Loucy (cell line): ENCODE data around the gene SOS1.

Experiments
- H2AFZ ChIP-seq: fragments of 200-600 bp; sonication (generic); 2 replicates; pipeline ENCODE4 v1.6.0; 2016; ENCODE audit warnings: antibody characterized with exemption, mild to moderate bottlenecking, low read length, moderate library complexity
- H3F3A ChIP-seq: fragments of 200-600 bp; 2 replicates; pipeline ENCODE4 v1.6.0; 2016; ENCODE audit warnings: antibody characterized with exemption, low read depth, mild to moderate bottlenecking
- H3K27me3 ChIP-seq: fragments of 200-600 bp; sonication (generic); 2 replicates; pipeline ENCODE4 v1.6.1; 2014; ENCODE audit warnings: low read length, mild to moderate bottlenecking; ENCODE audit not compliant: insufficient read depth, poor library complexity, severe bottlenecking
- H3K36me3 ChIP-seq: fragments of 200-600 bp; sonication (generic); 2 replicates; pipeline ENCODE4 v1.6.1; 2016; ENCODE audit warnings: low read length; ENCODE audit not compliant: insufficient read depth
- H3K4me1 ChIP-seq: fragments of 200-600 bp; sonication (generic); 2 replicates; pipeline ENCODE4 v1.5.1; 2014; ENCODE audit warnings: low read length, mild to moderate bottlenecking; ENCODE audit not compliant: insufficient read depth, poor library complexity, severe bottlenecking
- H3K4me2 ChIP-seq: fragments of 200-600 bp; sonication (generic); 2 replicates; pipeline ENCODE4 v1.6.0; 2014; ENCODE audit warnings: antibody characterized with exemption, low read length, low read depth, mild to moderate bottlenecking; ENCODE audit not compliant: poor library complexity, severe bottlenecking
- H3K4me3 ChIP-seq: fragments of 200-600 bp; sonication (generic); 2 replicates; pipeline ENCODE4 v1.5.1; 2014; ENCODE audit warnings: low read length, mild to moderate bottlenecking, mixed read lengths; ENCODE audit not compliant: poor library complexity, severe bottlenecking
- H3K79me2 ChIP-seq: fragments of 200-600 bp; sonication (generic); 2 replicates; pipeline ENCODE4 v1.6.1; 2014; ENCODE audit warnings: low read length; ENCODE audit not compliant: insufficient read depth
- H3K9ac ChIP-seq: fragments of 200-600 bp; sonication (generic); 2 replicates; pipeline ENCODE4 v1.6.0; 2014; ENCODE audit warnings: mild to moderate bottlenecking, low read depth, low read length, moderate library complexity; ENCODE audit not compliant: poor library complexity, severe bottlenecking
- H3K9me2 ChIP-seq: fragments of 200-600 bp; sonication (generic); replicated peaks from 2 replicates; pipeline ENCODE4 v1.6.1; 2016; ENCODE audit warnings: low read depth, low read length, mixed read lengths
- H3K9me3 ChIP-seq: fragments of 200-600 bp; sonication (generic); 2 replicates; pipeline ENCODE4 v1.6.1; 2014; ENCODE audit warnings: mild to moderate bottlenecking, antibody characterized with exemption, low read length, low read depth; ENCODE audit not compliant: insufficient read depth
- H4K20me1 ChIP-seq: fragments of 200-600 bp; sonication (generic); 2 replicates; pipeline ENCODE4 v1.6.0; 2014; ENCODE audit warnings: antibody characterized with exemption, low read length, mild to moderate bottlenecking; ENCODE audit not compliant: insufficient read depth, poor library complexity, severe bottlenecking
- EZH2phosphoT487 ChIP-seq: fragments of 200-600 bp; IDR thresholded peaks from 2 replicates; pipeline ENCODE4 v1.6.1; 2018; ENCODE audit warnings: antibody characterized with exemption, mild to moderate bottlenecking, moderate library complexity, borderline replicate concordance
- TF ChIP-seq, protein P1 (sequence below): fragments of 200-600 bp; sonication (generic); conservative IDR thresholded peaks from 2 replicates; pipeline ENCODE4 v1.5.1; 2014; ENCODE audit warnings: mild to moderate bottlenecking, antibody characterized with exemption, low read length

The SOS1 gene

GRCh38 chr2:38988716-38989115, 132.1 kb downstream of the SOS1 start:
- Histone ChIP-seq H3K9me3 (no peaks in the 10 kb centered on the region), H2AFZ (no peak overlapping the region), H3K4me2 (no peak overlapping the region), H3K36me3 (peaks cover 33% of the 10 kb centered on the region), H3K4me3 (no peak overlapping the region), H3K4me1 (no peaks in the 10 kb centered on the region), H3F3A (no peaks in the 10 kb centered on the region), H3K9ac (no peak overlapping the region), H4K20me1 (no peaks in the 10 kb centered on the region), H3K9me2 (no peaks in the 10 kb centered on the region), H3K79me2 (no peaks in the 10 kb centered on the region), H3K27me3 (no peaks in the 10 kb centered on the region)
- TF ChIP-seq, protein P1, sequence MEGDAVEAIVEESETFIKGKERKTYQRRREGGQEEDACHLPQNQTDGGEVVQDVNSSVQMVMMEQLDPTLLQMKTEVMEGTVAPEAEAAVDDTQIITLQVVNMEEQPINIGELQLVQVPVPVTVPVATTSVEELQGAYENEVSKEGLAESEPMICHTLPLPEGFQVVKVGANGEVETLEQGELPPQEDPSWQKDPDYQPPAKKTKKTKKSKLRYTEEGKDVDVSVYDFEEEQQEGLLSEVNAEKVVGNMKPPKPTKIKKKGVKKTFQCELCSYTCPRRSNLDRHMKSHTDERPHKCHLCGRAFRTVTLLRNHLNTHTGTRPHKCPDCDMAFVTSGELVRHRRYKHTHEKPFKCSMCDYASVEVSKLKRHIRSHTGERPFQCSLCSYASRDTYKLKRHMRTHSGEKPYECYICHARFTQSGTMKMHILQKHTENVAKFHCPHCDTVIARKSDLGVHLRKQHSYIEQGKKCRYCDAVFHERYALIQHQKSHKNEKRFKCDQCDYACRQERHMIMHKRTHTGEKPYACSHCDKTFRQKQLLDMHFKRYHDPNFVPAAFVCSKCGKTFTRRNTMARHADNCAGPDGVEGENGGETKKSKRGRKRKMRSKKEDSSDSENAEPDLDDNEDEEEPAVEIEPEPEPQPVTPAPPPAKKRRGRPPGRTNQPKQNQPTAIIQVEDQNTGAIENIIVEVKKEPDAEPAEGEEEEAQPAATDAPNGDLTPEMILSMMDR = no peak
- no peak for TF ChIP-seq EZH2phosphoT487

GRCh38 chr2:38982498-38982897, 138.4 kb downstream of the SOS1 start:
- Histone ChIP-seq H3F3A (no peaks in the 10 kb centered on the region), H4K20me1 (no peaks in the 10 kb centered on the region), H3K36me3 (peaks cover 22% of the 10 kb centered on the region; the same call in 1 of the 2 replicates), H3K4me3 (no peak overlapping the region), H3K79me2 (no peaks in the 10 kb centered on the region), H3K27me3 (no peaks in the 10 kb centered on the region), H2AFZ (no peak overlapping the region), H3K4me1 (no peaks in the 10 kb centered on the region), H3K9me2 (no peaks in the 10 kb centered on the region), H3K9me3 (no peaks in the 10 kb centered on the region), H3K9ac (no peak overlapping the region), H3K4me2 (no peak overlapping the region)
- TF ChIP-seq, protein P1 = no peak

GRCh38 chr2:38981670-38982357, 139.0 kb downstream of the SOS1 start:
- Histone ChIP-seq H3K9ac (no peak overlapping the region), H3K36me3 (peaks cover 16% of the 10 kb centered on the region; the same call in 1 of the 2 replicates), H3F3A (no peaks in the 10 kb centered on the region), H4K20me1 (no peaks in the 10 kb centered on the region), H2AFZ (no peak overlapping the region), H3K9me3 (no peaks in the 10 kb centered on the region), H3K27me3 (no peaks in the 10 kb centered on the region), H3K9me2 (no peaks in the 10 kb centered on the region), H3K79me2 (no peaks in the 10 kb centered on the region), H3K4me1 (no peaks in the 10 kb centered on the region), H3K4me3 (no peak overlapping the region), H3K4me2 (no peak overlapping the region)
- TF ChIP-seq, protein P1 = no peak
- no peak for TF ChIP-seq EZH2phosphoT487
